EL (cell line): ENCODE measurements around the gene ATOH8.

Experiments
- DNase-seq: peaks from one replicate; pipeline ENCODE4 v3.0.0-alpha.2; 2016

The ATOH8 gene

DNA sequence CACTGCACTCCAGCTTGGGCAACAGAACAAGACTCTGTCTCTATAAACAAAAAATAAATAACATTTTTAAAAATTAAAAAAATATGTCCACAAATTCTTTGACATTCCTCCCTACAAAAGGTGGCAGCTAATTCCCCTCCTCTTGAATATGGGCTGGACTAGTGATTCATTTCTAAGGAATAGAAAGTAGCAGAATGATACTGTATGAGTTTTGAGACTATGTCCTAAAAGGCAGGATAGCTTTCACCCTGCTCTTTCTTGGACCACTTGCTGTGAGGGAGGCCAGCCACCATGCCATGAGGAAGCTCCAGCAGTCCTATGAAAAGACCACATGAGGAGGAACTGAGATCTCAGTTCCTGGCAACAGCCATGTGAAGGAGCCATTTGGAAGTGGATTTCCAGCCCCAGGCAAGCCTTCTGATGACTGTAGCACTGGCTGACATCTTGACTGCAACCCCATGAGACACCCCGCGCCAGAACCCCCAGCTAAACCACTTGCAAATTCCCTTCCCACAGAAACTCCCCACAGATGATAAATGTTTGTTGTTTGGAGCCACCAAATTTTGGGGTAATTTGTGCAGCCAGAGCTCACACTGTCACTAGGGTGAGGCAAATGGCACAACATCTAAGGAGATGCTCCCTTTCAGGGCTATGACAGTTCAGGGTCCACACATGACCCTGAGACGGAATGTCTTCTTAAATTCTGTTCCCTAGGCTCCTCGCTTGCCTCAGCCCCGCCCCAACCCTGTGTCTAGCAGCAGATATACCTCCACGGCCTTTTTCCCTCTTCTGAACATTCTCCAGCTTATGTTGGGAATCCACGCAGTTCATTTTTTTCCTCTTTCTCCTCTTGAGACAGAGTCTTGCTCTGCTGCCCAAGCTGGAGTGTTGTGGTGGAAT is 17.1 kb upstream of the ATOH8 start:
- peak; percentile 28 for DNase-seq

DNA sequence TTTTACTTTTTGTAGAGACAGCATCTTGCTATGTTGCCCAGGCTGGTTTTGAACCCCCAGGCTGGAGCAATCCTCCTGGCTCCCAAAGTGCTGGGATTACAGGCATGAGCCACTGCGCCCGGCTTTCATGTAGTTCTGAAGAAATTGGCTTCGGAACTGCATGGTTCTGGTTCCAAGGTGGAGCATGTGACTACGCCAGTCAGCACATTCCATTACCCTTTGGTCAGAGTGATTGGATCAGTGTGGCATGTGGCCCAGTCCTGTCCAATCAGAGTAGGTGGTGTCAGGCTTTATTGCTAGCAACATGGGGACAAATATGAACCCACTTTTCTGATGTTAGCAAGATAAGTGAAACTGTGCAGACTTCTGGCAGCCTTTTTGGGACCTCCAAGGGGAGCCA is 16.3 kb upstream of the ATOH8 start:
- peak; percentile 86 for DNase-seq

- no peak for DNase-seq
Observed at GRCh38 chr2:85737961-85738360, 15.8 kb upstream of the ATOH8 start.

DNA sequence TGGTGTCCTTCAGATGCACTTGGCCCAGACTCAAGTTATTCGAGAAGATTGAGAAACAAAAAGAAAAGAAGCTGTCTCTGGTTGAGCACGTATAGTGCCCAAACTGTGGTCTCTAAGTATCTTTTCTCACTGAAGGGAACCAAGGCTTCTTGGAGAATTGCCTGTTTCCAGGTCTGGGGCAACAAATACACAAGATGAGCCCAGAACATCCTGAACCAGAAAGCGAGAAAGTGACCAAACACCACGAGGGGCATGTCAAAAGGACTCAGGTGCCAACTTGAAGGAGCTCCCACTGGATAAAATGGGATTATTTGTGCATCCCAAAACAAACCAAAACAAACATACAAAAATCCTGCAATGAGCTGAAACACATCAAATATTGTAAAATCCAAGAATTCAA is 13.6 kb upstream of the ATOH8 start:
- DNase-seq: no peak

GRCh38 chr2:85741211-85741832 is 12.5 kb upstream of the ATOH8 start:
- DNase-seq: no peak

DNA sequence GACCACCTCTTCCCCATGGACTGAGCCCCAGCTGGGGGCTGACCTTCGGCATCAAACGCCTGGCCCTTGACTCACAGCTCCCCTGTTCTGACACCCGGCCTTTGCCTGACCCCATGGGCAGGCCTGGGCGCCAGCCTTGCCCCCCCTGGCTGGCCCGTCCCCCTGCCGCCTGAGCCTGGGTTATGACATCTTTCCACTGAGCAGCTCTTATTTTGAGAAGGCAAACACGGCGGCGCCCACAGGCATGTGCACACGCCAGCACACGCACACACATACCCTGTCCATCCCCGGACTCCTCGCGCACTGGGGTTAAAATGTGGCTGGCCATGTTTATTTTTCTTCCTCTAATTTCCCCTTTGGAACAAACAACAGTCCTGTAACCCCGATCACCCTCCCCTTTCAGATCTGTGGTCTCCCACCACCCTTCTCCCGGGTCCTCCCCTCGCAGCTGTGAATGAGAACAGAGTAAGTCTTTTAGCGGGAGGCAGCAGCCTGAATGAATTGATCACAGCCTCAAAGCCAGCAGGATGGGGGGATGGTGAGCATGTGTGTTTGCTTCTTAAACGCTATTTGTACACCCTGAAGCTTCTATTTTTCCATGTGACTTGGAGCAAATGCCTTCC is 11.8 kb upstream of the ATOH8 start:
- DNase-seq: peak; percentile 89

- DNase-seq: peak; percentile 49
Observed at GRCh38 chr2:85743304-85743978, 10.3 kb upstream of the ATOH8 start.

- no peak for DNase-seq
Observed at GRCh38 chr2:85744055-85744454, 9.7 kb upstream of the ATOH8 start.

GRCh38 chr2:85744741-85745601 is 8.8 kb upstream of the ATOH8 start:
- peak; percentile 69 for DNase-seq

- DNase-seq: no peak
Observed at GRCh38 chr2:85745619-85746018, 8.2 kb upstream of the ATOH8 start.

DNA sequence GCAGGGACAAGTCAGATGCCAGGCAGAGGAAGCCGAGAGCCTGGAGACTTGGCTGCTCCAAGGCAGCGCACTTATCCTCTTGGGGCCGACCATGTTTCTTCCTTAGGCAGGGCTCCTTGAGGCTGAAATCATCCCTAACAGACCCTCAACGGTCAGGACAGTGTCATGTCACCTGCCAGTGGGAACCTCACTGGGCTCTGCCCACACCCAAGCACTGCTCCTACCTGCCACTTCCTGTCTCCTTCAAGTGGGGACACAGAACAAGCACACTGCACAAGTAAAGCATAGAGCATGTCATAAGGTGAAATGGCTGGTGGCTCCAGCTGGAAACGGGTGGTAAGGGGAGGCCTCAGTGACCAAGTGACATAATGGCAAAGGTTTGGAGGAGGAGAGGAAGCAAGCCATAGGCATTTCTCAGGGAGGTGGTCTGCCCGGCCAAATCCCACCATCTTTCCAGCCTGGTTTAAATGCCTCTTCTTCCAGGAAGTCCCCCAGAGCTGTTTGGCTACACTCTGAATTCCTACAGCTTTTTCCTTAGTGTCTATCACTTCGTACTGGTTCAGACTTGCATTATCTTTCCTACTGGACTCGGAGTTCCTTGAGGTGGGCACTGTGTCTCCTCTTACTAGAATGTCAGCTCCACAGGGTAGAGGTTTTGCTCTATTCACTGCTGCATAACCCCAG is 7.3 kb upstream of the ATOH8 start:
- DNase-seq: no peak

- DNase-seq: no peak
Observed at GRCh38 chr2:85747441-85747840, 6.3 kb upstream of the ATOH8 start.

DNA sequence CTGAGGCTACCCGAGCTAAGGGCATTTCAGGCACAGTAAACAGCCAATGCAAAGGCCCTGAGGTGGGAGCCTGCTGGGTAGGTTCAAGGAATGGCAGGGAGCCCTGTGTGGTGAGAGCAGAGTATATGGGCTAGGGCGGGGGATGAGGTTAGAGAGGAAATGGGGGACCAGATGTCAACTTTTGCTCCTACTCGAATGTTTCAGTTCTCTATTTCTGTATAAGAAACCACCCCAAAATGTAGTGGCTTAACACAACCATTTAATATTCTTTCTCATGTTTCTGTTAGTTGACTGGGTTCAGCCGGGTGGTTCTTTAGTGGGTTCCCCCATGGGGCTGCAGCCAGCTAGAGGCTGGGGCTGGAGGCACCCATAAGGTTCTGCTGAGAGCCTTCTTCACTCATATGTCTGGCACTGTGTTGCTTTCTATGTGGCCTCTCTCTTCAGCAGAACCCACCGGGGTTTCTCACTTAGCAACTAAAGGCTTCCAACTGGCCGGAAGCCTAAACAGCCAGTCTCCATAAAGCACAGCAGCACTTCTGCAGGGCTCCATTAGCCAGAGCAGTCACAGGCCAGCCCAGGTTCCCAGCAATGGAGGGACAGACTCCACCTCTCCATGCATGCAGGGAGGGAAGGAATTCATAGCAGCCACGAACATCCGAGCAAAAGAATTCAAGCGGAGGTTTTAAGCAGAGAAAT is 5.6 kb upstream of the ATOH8 start:
- no peak for DNase-seq

GRCh38 chr2:85748985-85749875 is 4.6 kb upstream of the ATOH8 start:
- DNase-seq: peak; percentile 58

GRCh38 chr2:85750587-85751575 is 2.9 kb upstream of the ATOH8 start:
- DNase-seq: peak; percentile 58

- DNase-seq: no peak
Observed at GRCh38 chr2:85751627-85752026, 2.2 kb upstream of the ATOH8 start.

DNA sequence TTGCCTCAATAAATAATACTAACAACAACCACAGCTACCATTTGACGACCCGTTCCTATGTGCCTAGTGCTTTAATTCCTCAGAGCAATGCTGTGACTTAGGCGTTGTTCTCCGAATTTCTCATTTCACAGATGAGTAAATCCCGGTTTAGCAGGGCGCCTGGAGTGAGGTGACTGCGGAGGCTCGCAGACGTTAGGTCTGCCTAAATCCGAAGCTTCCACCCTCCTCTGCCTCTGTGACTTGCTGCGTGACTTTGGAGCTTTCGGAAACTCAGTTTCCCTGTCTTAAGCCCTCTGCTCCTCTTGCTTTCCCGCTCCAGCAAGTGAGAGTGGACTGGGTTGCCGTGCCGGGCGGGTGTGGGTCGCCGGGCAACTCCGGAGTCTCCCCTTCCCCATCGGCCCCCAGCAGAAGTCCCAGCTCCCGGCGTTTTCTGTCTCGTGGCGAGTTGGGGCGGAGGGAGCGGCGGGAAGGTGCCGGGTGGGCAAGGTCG is 711 bp upstream of the ATOH8 start:
- DNase-seq: no peak

- peak; percentile 69 for DNase-seq
Observed at GRCh38 chr2:85754313-85755095, 713 bp downstream of the ATOH8 start.
